Activated CD4-positive, alpha-beta T cell treated with anti-CD3 and anti-CD28 coated beads, Interleukin-10, Interleukin-2, amounts not matched to agents 100 ng/mL and 50 ng/mL, durations not matched to agents 16 hours and 8 hours (primary cell): ENCODE results near the gene RNPEP.
"Not testable (repeated sequence)": the region's sequence is repeated elsewhere in the genome, so short reads cannot be mapped to it uniquely, and the experiment has no call there.

Experiments used
- DNase-seq: peaks from one replicate; pipeline ENCODE4 v3.0.0-alpha.2; 2020

Gene RNPEP

GRCh38 chr1:202038688-202039346 is 56.4 kb downstream of the RNPEP start:
- no peak for DNase-seq

- no peak for DNase-seq
Measured at GRCh38 chr1:202045705-202046104, 63.3 kb downstream of the RNPEP start.

- no peak for DNase-seq
Measured at GRCh38 chr1:202046227-202046626, 63.8 kb downstream of the RNPEP start.

- no peak for DNase-seq
Measured at GRCh38 chr1:202046748-202047708, 64.6 kb downstream of the RNPEP start.

- DNase-seq = no peak
Measured at GRCh38 chr1:202047977-202048376, 65.5 kb downstream of the RNPEP start.

- DNase-seq = no peak
Measured at GRCh38 chr1:202049129-202049528, 66.7 kb downstream of the RNPEP start.

GRCh38 chr1:202054094-202054493 is 71.6 kb downstream of the RNPEP start:
- no peak for DNase-seq

- not testable (repeated sequence) for DNase-seq
Measured at GRCh38 chr1:202054673-202055072, 72.2 kb downstream of the RNPEP start.
